SJCRH30 (cell line): ENCODE measurements around the gene DCK. TPM values are rescaled to one million over a fixed set of nuclear protein-coding genes. Genes with fewer than 3 reads are reported as not detected.
"Not testable (repeated sequence)": the region's sequence is repeated elsewhere in the genome, so short reads cannot be mapped to it uniquely, and the experiment has no call there.

Experiments used
- DNase-seq, 2 experiments: peaks; one replicate each; pipeline ENCODE4 v3.0.0-alpha.2; 2015 to 2020
- H3K27ac ChIP-seq: fragments of 250-450 bp; sonication (Bioruptor Pico); 2 replicates; pipeline ENCODE4 v1.5.1; 2020; ENCODE audit warnings: mild to moderate bottlenecking, moderate library complexity
- H3K27me3 ChIP-seq: fragments of 250-450 bp; sonication (Bioruptor Pico); 2 replicates; pipeline ENCODE4 v1.5.1; 2020; ENCODE audit warnings: mild to moderate bottlenecking, moderate library complexity
- H3K36me3 ChIP-seq: fragments of 250-450 bp; sonication (Bioruptor Pico); 2 replicates; pipeline ENCODE4 v1.5.1; 2020; ENCODE audit warnings: mild to moderate bottlenecking, moderate library complexity
- H3K4me1 ChIP-seq: fragments of 250-450 bp; sonication (Bioruptor Pico); 2 replicates; pipeline ENCODE4 v1.5.1; 2020; ENCODE audit warnings: mild to moderate bottlenecking, moderate library complexity
- H3K4me3 ChIP-seq: fragments of 250-450 bp; sonication (Bioruptor Pico); 2 replicates; pipeline ENCODE4 v1.5.1; 2020; ENCODE audit warnings: mild to moderate bottlenecking, moderate library complexity
- H3K9me3 ChIP-seq: fragments of 250-450 bp; sonication (Bioruptor Pico); replicated peaks from 2 replicates; pipeline ENCODE4 v1.5.1; 2020; ENCODE audit warnings: mild to moderate bottlenecking, moderate library complexity
- total RNA-seq: library from RNA; depleted of rRNA; stranded (reverse); fragments of >200 nt; shearing (Covaris generic); gene quantifications from 2 replicates; pipeline ENCODE4 v1.2.3, GENCODE V29; 2014

The DCK gene
- total RNA-seq, 1 experiment from 2014 or later, result 61.0 TPM

- peak in 1 of 2 experiments; percentile 69 for DNase-seq
- H3K36me3 ChIP-seq, result peaks cover 10% of the 10 kb centered on the region
- no peak overlapping the region for H3K27ac ChIP-seq
- peaks cover 3% of the 10 kb centered on the region; the same call in 1 of the 2 replicates for H3K9me3 ChIP-seq
- no peaks in the 10 kb centered on the region for H3K4me1 ChIP-seq
- H3K4me3 ChIP-seq, result no peak overlapping the region
- H3K27me3 ChIP-seq, result no peaks in the 10 kb centered on the region
Observed at GRCh38 chr4:71009890-71010588, 16.6 kb downstream of the DCK start.

- DNase-seq, result no peak
- H3K4me1 ChIP-seq, result no peaks in the 10 kb centered on the region
- H3K27me3 ChIP-seq, result no peaks in the 10 kb centered on the region
- no peak overlapping the region for H3K27ac ChIP-seq
- H3K4me3 ChIP-seq, result no peak overlapping the region
- H3K36me3 ChIP-seq, result peaks cover 10% of the 10 kb centered on the region
- peaks cover 10% of the 10 kb centered on the region for H3K9me3 ChIP-seq
Observed at GRCh38 chr4:71011451-71011850, 18.0 kb downstream of the DCK start.

DNA sequence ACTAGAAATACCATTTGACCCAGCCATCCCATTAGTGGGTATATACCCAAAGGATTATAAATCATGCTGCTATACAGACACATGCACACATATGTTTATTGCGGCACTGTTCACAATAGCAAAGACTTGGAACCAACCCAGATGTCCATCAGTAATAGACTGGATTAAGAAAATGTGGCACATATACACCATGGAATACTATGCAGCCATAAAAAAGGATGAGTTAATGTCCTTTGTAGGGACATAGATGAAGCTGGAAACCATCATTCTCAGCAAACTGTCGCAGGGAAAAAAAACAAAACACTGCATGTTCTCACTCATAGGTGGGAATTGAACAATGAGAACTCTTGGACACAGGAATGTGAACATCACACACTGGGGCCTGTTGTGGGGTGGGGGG, 23.9 kb downstream of the DCK start:
- not testable (repeated sequence) for DNase-seq, H3K4me3 ChIP-seq, H3K4me1 ChIP-seq, H3K27me3 ChIP-seq, H3K27ac ChIP-seq
- Histone ChIP-seq H3K36me3 (peaks cover 15% of the 10 kb centered on the region), H3K9me3 (peaks cover 16% of the 10 kb centered on the region)

GRCh38 chr4:71020611-71021010, 27.2 kb downstream of the DCK start:
- peaks cover 24% of the 10 kb centered on the region for H3K36me3 ChIP-seq

GRCh38 chr4:71025654-71026053, 32.2 kb downstream of the DCK start:
- no peak for DNase-seq
- Histone ChIP-seq H3K27ac (no peak overlapping the region), H3K27me3 (no peaks in the 10 kb centered on the region)

More at GRCh38 chr4:71020611-71021010, 27.2 kb downstream of the DCK start:
- Histone ChIP-seq H3K27me3 (no peaks in the 10 kb centered on the region), H3K27ac (no peak overlapping the region), H3K4me1 (no peaks in the 10 kb centered on the region; the same call in 1 of the 2 replicates), H3K4me3 (no peak overlapping the region), H3K9me3 (peaks cover 11% of the 10 kb centered on the region)
- no peak for DNase-seq

GRCh38 chr4:71026086-71026485, 32.6 kb downstream of the DCK start:
- Histone ChIP-seq H3K4me3 (no peak overlapping the region), H3K4me1 (peaks cover 2% of the 10 kb centered on the region; the same call in 1 of the 2 replicates), H3K27ac (no peak overlapping the region), H3K36me3 (peaks cover 47% of the 10 kb centered on the region), H3K27me3 (no peaks in the 10 kb centered on the region), H3K9me3 (no peaks in the 10 kb centered on the region)
- peak in 1 of 2 experiments; percentile 57 for DNase-seq

More at GRCh38 chr4:71025654-71026053, 32.2 kb downstream of the DCK start:
- peaks cover 2% of the 10 kb centered on the region; the same call in 1 of the 2 replicates for H3K4me1 ChIP-seq
- no peak overlapping the region for H3K4me3 ChIP-seq
- no peaks in the 10 kb centered on the region for H3K9me3 ChIP-seq
- H3K36me3 ChIP-seq, result peaks cover 47% of the 10 kb centered on the region

DNA sequence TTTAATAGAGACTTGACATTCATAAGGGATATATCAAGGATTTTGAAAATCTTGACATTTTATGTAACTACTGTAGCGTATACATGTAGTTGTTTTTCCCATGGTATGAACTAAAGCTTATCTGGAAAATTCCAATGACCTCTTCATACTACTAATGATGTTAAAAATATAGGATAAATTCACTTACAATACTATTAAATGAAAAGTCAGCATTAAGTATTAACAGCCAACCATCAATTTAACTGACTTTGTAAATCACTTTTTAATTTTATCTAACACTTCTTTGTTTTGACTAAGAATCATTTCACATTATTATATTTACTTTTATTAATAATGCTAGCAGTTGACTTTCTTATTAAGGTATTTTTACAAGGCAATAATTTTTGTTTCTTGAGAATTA, 34.2 kb downstream of the DCK start:
- H3K27ac ChIP-seq, result no peak overlapping the region
- no peaks in the 10 kb centered on the region for H3K9me3 ChIP-seq
- peaks cover 2% of the 10 kb centered on the region; the same call in 1 of the 2 replicates for H3K4me1 ChIP-seq
- DNase-seq, result no peak
- peaks cover 50% of the 10 kb centered on the region for H3K36me3 ChIP-seq
- no peaks in the 10 kb centered on the region for H3K27me3 ChIP-seq
- no peak overlapping the region for H3K4me3 ChIP-seq

- H3K4me1 ChIP-seq, result peaks cover 2% of the 10 kb centered on the region; the same call in 1 of the 2 replicates
- H3K27ac ChIP-seq, result no peak overlapping the region
- no peaks in the 10 kb centered on the region for H3K9me3 ChIP-seq
Observed at GRCh38 chr4:71029504-71029903, 36.1 kb downstream of the DCK start.

GRCh38 chr4:71032106-71032505, 38.7 kb downstream of the DCK start:
- not testable (repeated sequence) for H3K27ac ChIP-seq

More at GRCh38 chr4:71029504-71029903, 36.1 kb downstream of the DCK start:
- Histone ChIP-seq H3K4me3 (no peak overlapping the region), H3K27me3 (no peaks in the 10 kb centered on the region), H3K36me3 (peaks cover 39% of the 10 kb centered on the region)
- DNase-seq, result no peak

DNA sequence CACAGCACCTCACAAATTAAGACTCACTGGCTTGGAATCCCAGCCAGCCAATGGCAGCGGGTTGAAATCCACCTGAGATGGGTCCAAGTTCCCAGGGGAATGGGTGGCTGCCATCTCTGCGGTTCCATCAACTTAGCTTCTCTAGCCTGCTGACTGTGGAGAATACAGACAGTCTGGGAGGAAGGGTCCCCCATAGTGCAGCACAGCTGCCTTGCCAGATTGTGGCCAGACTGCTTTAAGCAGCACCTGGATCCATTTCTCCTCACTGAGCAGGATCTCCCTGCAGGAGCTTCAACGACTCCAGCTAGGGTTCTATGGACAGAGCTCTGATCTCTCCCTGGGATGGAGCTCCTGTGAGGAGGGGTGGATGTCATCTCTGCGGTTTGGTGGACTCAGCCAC, 51.8 kb downstream of the DCK start:
- Histone ChIP-seq H3K36me3 (no peaks in the 10 kb centered on the region), H3K4me3 (no peak overlapping the region), H3K27me3 (no peaks in the 10 kb centered on the region), H3K4me1 (no peaks in the 10 kb centered on the region), H3K9me3 (no peaks in the 10 kb centered on the region; the same call in 1 of the 2 replicates), H3K27ac (no peak overlapping the region)
- DNase-seq, result no peak

More at GRCh38 chr4:71032106-71032505, 38.7 kb downstream of the DCK start:
- not testable (repeated sequence) for H3K27me3 ChIP-seq, H3K4me3 ChIP-seq, H3K9me3 ChIP-seq, DNase-seq, H3K4me1 ChIP-seq
- H3K36me3 ChIP-seq, result peaks cover 30% of the 10 kb centered on the region

- DNase-seq, result no peak
- no peaks in the 10 kb centered on the region for H3K4me1 ChIP-seq
- no peak overlapping the region for H3K4me3 ChIP-seq
- H3K9me3 ChIP-seq, result no peaks in the 10 kb centered on the region; the same call in 1 of the 2 replicates
- no peak overlapping the region for H3K27ac ChIP-seq
- no peaks in the 10 kb centered on the region for H3K27me3 ChIP-seq
- H3K36me3 ChIP-seq, result no peaks in the 10 kb centered on the region
Observed at GRCh38 chr4:71049395-71049794, 55.9 kb downstream of the DCK start.

- Histone ChIP-seq H3K4me3 (no peak overlapping the region), H3K27me3 (no peaks in the 10 kb centered on the region)
Observed at GRCh38 chr4:71050809-71051208, 57.4 kb downstream of the DCK start.

DNA sequence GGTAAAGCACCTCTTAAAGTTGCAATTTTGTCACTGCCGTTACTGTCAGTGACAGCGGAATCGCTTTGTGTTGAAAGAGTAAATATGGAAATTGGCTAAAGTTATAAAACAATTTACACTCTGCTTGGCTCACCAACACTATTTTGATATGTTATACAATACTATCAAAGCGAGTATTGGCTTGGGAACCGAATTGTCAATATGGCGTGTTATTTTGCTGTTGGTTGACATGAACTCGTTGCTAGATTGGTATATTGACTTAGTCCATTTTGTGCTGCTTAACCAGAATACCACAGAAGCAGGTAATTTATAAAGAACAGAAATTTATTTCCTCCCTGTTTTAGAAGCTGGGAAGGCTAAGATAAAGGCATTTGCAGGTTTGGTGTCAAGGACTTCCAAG, 58.6 kb downstream of the DCK start:
- Histone ChIP-seq H3K4me1 (no peaks in the 10 kb centered on the region), H3K9me3 (no peaks in the 10 kb centered on the region; the same call in 1 of the 2 replicates), H3K27ac (no peak overlapping the region), H3K27me3 (no peaks in the 10 kb centered on the region), H3K36me3 (no peaks in the 10 kb centered on the region), H3K4me3 (no peak overlapping the region)
- DNase-seq, result no peak

More at GRCh38 chr4:71050809-71051208, 57.4 kb downstream of the DCK start:
- H3K9me3 ChIP-seq, result no peaks in the 10 kb centered on the region; the same call in 1 of the 2 replicates
- no peak overlapping the region for H3K27ac ChIP-seq
- H3K4me1 ChIP-seq, result no peaks in the 10 kb centered on the region
- no peaks in the 10 kb centered on the region for H3K36me3 ChIP-seq
- no peak for DNase-seq

- Histone ChIP-seq H3K9me3 (no peaks in the 10 kb centered on the region; the same call in 1 of the 2 replicates), H3K4me1 (no peaks in the 10 kb centered on the region), H3K36me3 (no peaks in the 10 kb centered on the region), H3K27ac (no peak overlapping the region), H3K4me3 (no peak overlapping the region), H3K27me3 (no peaks in the 10 kb centered on the region)
- DNase-seq, result no peak
Observed at GRCh38 chr4:71052716-71053115, 59.3 kb downstream of the DCK start.

- not testable (repeated sequence) for H3K36me3 ChIP-seq, DNase-seq, H3K4me3 ChIP-seq, H3K27me3 ChIP-seq, H3K27ac ChIP-seq, H3K4me1 ChIP-seq, H3K9me3 ChIP-seq
Observed at GRCh38 chr4:71053613-71054012, 60.2 kb downstream of the DCK start.

GRCh38 chr4:71059573-71059972, 66.1 kb downstream of the DCK start:
- not testable (repeated sequence) for H3K9me3 ChIP-seq, H3K27me3 ChIP-seq, H3K36me3 ChIP-seq, H3K4me1 ChIP-seq, H3K27ac ChIP-seq
- peak overlapping the region; percentile 48 for H3K4me3 ChIP-seq
- DNase-seq, result peak; percentile 26 to 48
